Middle frontal gyrus (tissue), 1 donor: ENCODE results near the gene KLHL17.
"Not testable (repeated sequence)": the region's sequence is repeated elsewhere in the genome, so short reads cannot be mapped to it uniquely, and the experiment has no call there.

Experiments
- DNase-seq: peaks from one replicate; pipeline ENCODE4 v3.0.0-alpha.2; 2015; ENCODE audit warnings: low spot score; ENCODE audit errors: extremely low spot score

KLHL17 gene

DNA sequence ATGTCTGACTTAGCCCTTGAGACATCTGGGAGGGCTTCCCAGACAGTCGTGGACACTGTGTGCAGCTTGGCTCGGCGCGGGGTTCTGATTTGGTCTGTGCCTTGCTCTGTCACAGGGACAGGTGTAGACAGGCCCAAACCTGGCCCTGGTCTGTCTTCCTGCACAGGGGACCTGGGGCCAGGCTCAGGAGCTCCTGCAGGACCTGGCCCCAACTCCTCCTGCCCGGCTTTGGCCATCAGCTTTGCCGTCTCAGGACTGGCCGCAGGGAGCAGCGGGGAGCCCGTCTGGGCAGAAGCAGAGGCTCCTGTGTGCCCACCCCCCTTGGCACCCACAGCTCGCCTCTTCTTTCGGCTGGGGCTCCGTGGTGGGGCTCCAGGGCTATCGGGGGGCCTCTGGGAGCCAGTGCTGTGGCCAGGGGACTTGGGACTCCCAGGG, 19.8 kb downstream of the KLHL17 start:
- no peak for DNase-seq

DNA sequence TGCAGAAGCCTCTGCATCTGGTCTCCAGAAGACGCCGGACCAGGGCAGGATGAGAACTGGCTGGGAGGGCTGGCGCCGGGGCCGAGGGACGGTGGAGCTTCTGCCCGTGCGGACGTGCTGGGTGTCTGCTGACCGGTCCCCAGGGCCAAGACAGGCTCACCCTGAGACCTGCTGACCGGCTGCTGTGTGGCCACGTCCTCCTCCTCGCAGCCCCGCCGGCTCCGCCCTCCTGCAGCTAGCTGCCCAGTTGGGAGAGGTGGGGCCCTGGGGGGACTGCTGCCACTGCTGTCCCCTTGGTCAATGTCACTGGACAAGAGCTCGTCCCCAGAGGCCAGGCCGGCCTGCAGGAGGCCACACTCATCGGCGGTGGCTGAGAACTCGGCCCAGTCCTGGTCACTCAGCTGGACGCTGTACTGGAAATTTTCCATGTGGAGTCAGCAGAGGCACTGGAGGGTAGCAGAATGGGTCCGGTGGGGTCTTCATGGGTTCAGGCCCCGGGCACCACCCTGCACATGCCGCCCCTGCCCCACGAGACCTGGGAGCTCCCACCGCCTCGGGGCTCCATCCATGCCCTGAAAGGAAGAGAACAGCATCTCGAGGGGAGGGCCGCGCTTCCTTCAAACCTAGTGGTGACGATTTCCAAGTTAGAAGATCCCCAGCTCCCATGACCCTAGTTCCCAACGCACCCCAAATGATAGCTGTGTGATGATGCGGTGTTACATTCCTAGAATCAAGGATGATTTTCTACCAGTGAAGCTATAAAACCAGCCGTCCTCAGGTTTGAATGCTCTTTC, 20.4 kb downstream of the KLHL17 start:
- DNase-seq = no peak

GRCh38 chr1:981491-981954, 21.1 kb downstream of the KLHL17 start:
- DNase-seq = no peak

- DNase-seq = no peak
Observed at GRCh38 chr1:981955-982558, 21.7 kb downstream of the KLHL17 start, which contains the start of gene PERM1. TSS of gene PERM1 (minus strand) at chr1:982093. CDS start at chr1:981029, 1,064 bp downstream.

GRCh38 chr1:982765-983436, 22.5 kb downstream of the KLHL17 start:
- no peak for DNase-seq

- DNase-seq = no peak
Observed at GRCh38 chr1:983798-984475, 23.6 kb downstream of the KLHL17 start.

GRCh38 chr1:984476-984814, 24.1 kb downstream of the KLHL17 start:
- no peak for DNase-seq

GRCh38 chr1:985126-985525, 24.7 kb downstream of the KLHL17 start:
- no peak for DNase-seq

DNA sequence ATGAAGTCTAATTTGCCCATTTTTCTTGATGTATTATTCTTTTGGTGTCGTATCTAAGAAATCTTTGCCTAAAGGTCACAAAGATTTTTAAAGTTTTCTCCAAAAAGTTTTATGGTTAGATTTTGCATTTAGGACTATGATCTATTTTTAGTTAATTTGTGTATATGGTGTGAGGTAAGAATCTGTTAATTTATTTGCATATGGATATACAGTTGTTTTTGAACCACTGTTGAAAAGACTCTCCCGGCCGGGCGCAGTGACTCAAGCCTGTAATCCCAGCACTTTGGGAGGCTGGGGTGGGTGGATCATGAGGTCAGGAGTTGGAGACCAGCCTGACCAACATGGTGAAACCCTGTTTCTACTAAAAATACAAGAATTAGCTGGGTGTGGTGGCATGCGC, 27.7 kb downstream of the KLHL17 start:
- not testable (repeated sequence) for DNase-seq

- DNase-seq = not testable (repeated sequence)
Observed at GRCh38 chr1:991275-991674, 30.9 kb downstream of the KLHL17 start.

DNA sequence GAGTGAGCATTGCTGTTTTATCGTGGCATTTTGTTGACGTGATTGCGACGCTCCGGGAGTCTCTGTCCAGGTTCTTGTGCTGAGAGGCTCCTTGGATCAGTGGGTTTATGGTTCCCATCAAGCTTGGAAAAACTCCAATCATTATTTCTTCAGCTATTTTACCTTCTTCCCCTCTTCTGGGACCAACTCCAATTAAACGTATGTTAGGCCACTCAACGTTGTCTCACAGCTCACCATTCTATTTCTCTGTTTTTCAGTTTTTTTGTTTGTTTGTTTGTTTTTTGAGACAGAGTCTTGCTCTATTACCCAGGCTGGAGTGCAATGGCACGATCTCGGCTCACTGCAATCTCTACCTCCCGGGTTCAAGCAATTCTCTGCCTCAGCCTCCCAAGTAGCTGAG, 31.5 kb downstream of the KLHL17 start:
- no peak for DNase-seq

GRCh38 chr1:992362-992761, 32.0 kb downstream of the KLHL17 start:
- no peak for DNase-seq

DNA sequence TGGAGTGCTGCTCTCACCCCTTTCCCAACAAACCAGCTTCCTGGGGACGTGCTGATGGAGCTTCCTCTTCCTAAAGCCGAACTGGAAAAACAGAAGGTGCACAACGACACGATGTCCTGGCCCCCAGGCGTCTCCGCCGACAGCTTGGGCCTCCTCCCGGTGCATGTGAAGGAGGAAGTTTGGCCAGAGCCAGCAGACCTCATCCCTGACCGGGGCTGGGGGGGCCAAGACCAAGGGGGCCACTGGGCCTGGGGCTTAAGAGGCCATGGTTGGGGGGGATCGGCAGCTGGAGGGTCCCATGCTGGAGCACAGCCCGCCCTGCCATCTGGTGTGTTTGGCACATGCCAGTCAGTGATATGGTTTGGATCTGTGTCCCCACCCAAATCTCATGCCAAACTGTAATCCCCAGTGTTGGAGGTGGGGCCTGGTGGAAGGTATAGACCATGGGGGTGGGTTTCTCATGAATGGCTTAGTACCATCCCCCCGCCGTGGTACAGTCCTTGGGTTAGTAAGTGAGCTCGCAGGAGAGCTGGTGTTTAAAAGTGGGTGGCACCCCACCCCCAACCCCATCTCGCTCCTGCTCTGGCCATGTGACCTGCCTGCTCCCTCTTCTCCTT, 33.1 kb downstream of the KLHL17 start:
- no peak for DNase-seq

GRCh38 chr1:994546-994945, 34.2 kb downstream of the KLHL17 start:
- DNase-seq = not testable (repeated sequence)

- DNase-seq = no peak
Observed at GRCh38 chr1:995665-996633, 35.6 kb downstream of the KLHL17 start.

DNA sequence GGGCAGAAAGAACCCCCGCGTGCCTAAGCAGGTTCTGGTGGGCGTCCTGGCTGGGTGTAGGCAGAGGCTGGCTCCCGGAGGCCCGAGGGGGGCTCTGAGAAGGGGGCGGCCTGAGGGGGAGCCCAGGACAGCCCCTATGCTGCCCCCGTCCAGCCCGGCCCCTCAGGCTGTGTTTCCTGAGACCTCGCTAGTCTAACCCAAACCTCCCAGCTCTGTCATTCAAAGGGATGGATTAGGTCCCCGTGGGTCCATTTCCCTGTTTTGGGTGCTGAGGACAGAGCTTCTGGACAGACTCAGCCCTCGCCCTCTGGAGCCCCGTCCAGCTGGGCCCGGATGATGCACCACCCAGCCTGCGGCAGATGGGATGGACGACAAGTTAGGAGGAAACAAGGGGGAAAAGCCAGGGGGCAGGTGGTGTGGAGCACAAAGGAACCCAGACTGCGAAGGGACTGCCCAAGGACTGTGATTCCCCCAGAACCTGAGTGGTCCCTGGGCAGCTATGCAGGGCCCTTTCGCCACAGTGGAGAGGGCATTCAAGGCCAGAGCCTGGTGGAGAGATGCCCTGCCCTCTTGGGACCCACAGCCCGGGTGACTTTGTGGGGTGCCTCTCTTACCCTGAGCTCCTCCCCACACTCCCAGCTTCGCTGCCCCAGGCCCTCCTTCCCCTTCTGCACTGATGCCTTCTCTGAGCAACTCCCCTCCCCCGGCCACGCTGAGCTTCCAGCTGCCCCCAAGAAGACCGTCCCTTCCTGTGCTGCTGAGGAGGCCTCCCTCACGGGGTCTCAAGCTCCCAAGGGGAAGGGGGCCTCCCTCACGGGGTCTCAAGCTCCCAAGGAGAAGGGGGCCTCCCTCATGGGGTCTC, 36.7 kb downstream of the KLHL17 start:
- no peak for DNase-seq

DNA sequence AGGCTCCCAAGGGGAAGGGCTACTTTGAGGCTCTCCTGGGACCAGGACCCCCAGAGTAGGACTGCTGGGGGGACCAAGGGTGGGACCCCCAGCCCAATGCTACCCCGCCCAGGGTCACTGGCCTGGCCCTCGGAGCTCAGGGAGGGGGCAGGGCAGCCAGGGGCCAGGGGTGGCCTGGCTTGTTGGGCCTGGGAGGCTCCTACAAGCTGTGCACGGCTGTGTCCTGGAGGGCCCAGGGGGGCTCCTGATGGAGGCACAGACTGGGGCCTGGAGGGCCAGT, 37.3 kb downstream of the KLHL17 start:
- no peak for DNase-seq

GRCh38 chr1:997993-998744, 37.8 kb downstream of the KLHL17 start:
- no peak for DNase-seq

DNA sequence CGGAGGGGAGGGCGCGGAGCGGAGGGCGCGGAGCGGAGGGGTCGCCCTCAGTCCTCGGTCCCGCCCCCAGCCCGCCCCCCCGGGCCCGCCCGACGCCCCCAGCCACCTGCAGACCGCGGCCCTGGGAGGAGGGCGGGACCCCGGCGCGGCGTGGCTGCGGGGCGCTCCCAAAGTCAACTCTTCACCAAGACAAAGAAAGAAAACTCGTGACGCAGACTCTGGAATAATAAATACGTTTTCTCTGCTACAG, 38.3 kb downstream of the KLHL17 start:
- DNase-seq = no peak
